HEK293 (cell line): ENCODE measurements around the gene GUCY2D.

Experiments used
- CTCF ChIP-seq: fragments of 450-650 bp; formaldehyde crosslinking; IDR thresholded peaks from 2 replicates; pipeline ENCODE4 v1.5.1; 2016; ENCODE audit warnings: missing biosample characterization, missing genetic modification characterization
- MZF1 ChIP-seq: fragments of 450-650 bp; formaldehyde crosslinking; IDR thresholded peaks from 2 replicates; pipeline ENCODE4 v1.5.1; 2017; ENCODE audit warnings: missing biosample characterization, missing genetic modification characterization, borderline replicate concordance
- RBAK ChIP-seq: fragments of 450-650 bp; formaldehyde crosslinking; IDR thresholded peaks from 2 replicates; pipeline ENCODE4 v1.5.1; 2016; ENCODE audit warnings: missing biosample characterization, missing genetic modification characterization
- ZFP37 ChIP-seq: fragments of 450-650 bp; formaldehyde crosslinking; IDR thresholded peaks from 2 replicates; pipeline ENCODE4 v1.5.1; 2016; ENCODE audit warnings: missing biosample characterization, missing genetic modification characterization
- ZNF10 ChIP-seq: fragments of 450-650 bp; formaldehyde crosslinking; IDR thresholded peaks from 2 replicates; pipeline ENCODE4 v1.5.1; 2017; ENCODE audit warnings: missing biosample characterization, missing genetic modification characterization
- ZNF140 ChIP-seq: fragments of 450-650 bp; formaldehyde crosslinking; IDR thresholded peaks from 2 replicates; pipeline ENCODE4 v1.5.1; 2016; ENCODE audit warnings: missing biosample characterization, missing genetic modification characterization
- ZNF157 ChIP-seq: fragments of 450-650 bp; formaldehyde crosslinking; IDR thresholded peaks from 2 replicates; pipeline ENCODE4 v1.5.1; 2016; ENCODE audit warnings: missing biosample characterization, missing genetic modification characterization
- ZNF175 ChIP-seq: fragments of 450-650 bp; formaldehyde crosslinking; IDR thresholded peaks from 2 replicates; pipeline ENCODE4 v1.5.1; 2016; ENCODE audit warnings: missing biosample characterization, missing genetic modification characterization
- ZNF280C ChIP-seq: fragments of 450-650 bp; formaldehyde crosslinking; IDR thresholded peaks from 2 replicates; pipeline ENCODE4 v1.5.1; 2016; ENCODE audit warnings: missing biosample characterization, missing genetic modification characterization
- ZNF548 ChIP-seq: fragments of 450-650 bp; formaldehyde crosslinking; IDR thresholded peaks from 2 replicates; pipeline ENCODE4 v1.5.1; 2016; ENCODE audit warnings: missing biosample characterization, missing genetic modification characterization
- ZNF585B ChIP-seq: fragments of 450-650 bp; formaldehyde crosslinking; IDR thresholded peaks from 2 replicates; pipeline ENCODE4 v1.5.1; 2016; ENCODE audit warnings: missing biosample characterization, missing genetic modification characterization
- ZNF600 ChIP-seq: fragments of 450-650 bp; formaldehyde crosslinking; IDR thresholded peaks from 2 replicates; pipeline ENCODE4 v1.5.1; 2016; ENCODE audit warnings: missing biosample characterization, missing genetic modification characterization
- ZNF645 ChIP-seq: fragments of 450-650 bp; formaldehyde crosslinking; IDR thresholded peaks from 2 replicates; pipeline ENCODE4; 2016; ENCODE audit warnings: missing biosample characterization, missing genetic modification characterization
- ZNF776 ChIP-seq: fragments of 450-650 bp; formaldehyde crosslinking; IDR thresholded peaks from 2 replicates; pipeline ENCODE4 v1.5.0; 2017; ENCODE audit warnings: missing biosample characterization, missing genetic modification characterization, borderline replicate concordance

GRCh38 chr17:7969433-7969832, 33.0 kb upstream of the GUCY2D start:
- TF ChIP-seq ZNF776 (no peak), CTCF (no peak), ZNF645 (no peak), ZNF157 (tag by site-specific recombination) (no peak), ZNF280C (tag by site-specific recombination) (no peak), ZFP37 (tag by site-specific recombination) (no peak), RBAK (tag by site-specific recombination) (no peak), ZNF548 (tag by site-specific recombination) (no peak), ZNF585B (no peak), ZNF600 (no peak), ZNF175 (no peak), ZNF140 (tag by site-specific recombination) (no peak), ZNF10 (tag by site-specific recombination) (no peak), MZF1 (tag by site-specific recombination) (no peak)
